ENCODE data around the gene IRAK4. TPM values are rescaled to one million over a fixed set of nuclear protein-coding genes. Genes with fewer than 3 reads are reported as not detected.

Gene IRAK4
- total and polyA plus RNA-seq, 2 donors from 2014 or later = 10.1 to 29.7 TPM

- Histone ChIP-seq H3K9ac (ENCODE audit: low read length in 3 of 3) (peak within 1 kb of the TSS; percentile 35 to 76 (median 48)), H3K4me3 (ENCODE audit: low read length in 3 of 3) (peak within 1 kb of the TSS; percentile 59 to 86 (median 62)), H3K4me1 (ENCODE audit: control insufficient read depth in 2 of 3, insufficient read depth in 2 of 3, low read depth in 1 of 3, low read length in 3 of 3) (peaks cover 2 to 5% (median 4%) of the 10 kb centered on the region in 3 donors), H3K27me3 (ENCODE audit: control insufficient read depth, insufficient read depth, low read length) (no peaks in the 10 kb centered on the region), H3K9me3 (ENCODE audit: control insufficient read depth in 2 of 3, insufficient read depth in 1 of 3, low read length in 3 of 3) (no peaks in the 10 kb centered on the region), H3K36me3 (ENCODE audit: control insufficient read depth in 2 of 3, insufficient read depth in 3 of 3, low read length in 3 of 3) (no peaks in the 10 kb centered on the region), H3K27ac (ENCODE audit: low read depth in 2 of 2, low read length in 2 of 2) (peak within 1 kb of the TSS; percentile 82 to 88)
- DNase-seq = peak; percentile 80 to 88 (median 83)
- intact Hi-C loops (cut with DNase I) = no loop called here
- TF ChIP-seq CTCF (IDR thresholded peaks at IDR 0.05; ENCODE audit: borderline replicate concordance, extremely low read depth, insufficient read depth) = no peak
- FAIRE-seq = no peak
Measured at GRCh38 chr12:43835656-43836474, 77.1 kb downstream of the IRAK4 start, which contains the start of gene TMEM117. TMEM117 (plus strand) TSS chr12:43836081.

- intact Hi-C loops (cut with DNase I) = no loop called here
- DNase-seq = peak in 2 of 5 donors; percentile 11 to 60
Measured at GRCh38 chr12:43836475-43836989, 77.8 kb downstream of the IRAK4 start.

More at GRCh38 chr12:43836475-43836989, 77.8 kb downstream of the IRAK4 start:
- no peak for TF ChIP-seq CTCF (IDR thresholded peaks at IDR 0.05; ENCODE audit: borderline replicate concordance, extremely low read depth, insufficient read depth)
- Histone ChIP-seq H3K9me3 (ENCODE audit: control insufficient read depth in 2 of 3, insufficient read depth in 1 of 3, low read length in 3 of 3) (no peaks in the 10 kb centered on the region), H3K36me3 (ENCODE audit: control insufficient read depth in 2 of 3, insufficient read depth in 3 of 3, low read length in 3 of 3) (no peaks in the 10 kb centered on the region), H3K9ac (ENCODE audit: low read length in 3 of 3) (peak overlapping the region; percentile 35 to 76 (median 48)), H3K27me3 (ENCODE audit: control insufficient read depth, insufficient read depth, low read length) (no peaks in the 10 kb centered on the region), H3K27ac (ENCODE audit: low read depth in 2 of 2, low read length in 2 of 2) (peak overlapping the region; percentile 82 to 88), H3K4me3 (ENCODE audit: low read length in 3 of 3) (peak overlapping the region; percentile 59 to 86 (median 62)), H3K4me1 (ENCODE audit: control insufficient read depth in 2 of 3, insufficient read depth in 2 of 3, low read depth in 1 of 3, low read length in 3 of 3) (peaks cover 2 to 5% (median 4%) of the 10 kb centered on the region in 3 donors)
- no peak for FAIRE-seq

Other genes starting within 250 kb of the IRAK4 start
- gene ADAMTS20, start 206.7 kb upstream of the IRAK4 start, total RNA-seq = not detected
- not detected for gene ADAMTS20, start 206.7 kb upstream of the IRAK4 start, polyA plus RNA-seq (ENCODE audit: insufficient read depth, low read depth, low replicate concordance)
- gene PUS7L, start 161 bp upstream of the IRAK4 start, total RNA-seq = 14.5 TPM
- 1.8 TPM for gene PUS7L, start 161 bp upstream of the IRAK4 start, polyA plus RNA-seq (ENCODE audit: insufficient read depth, low read depth, low replicate concordance)
- 75.0 TPM for gene TWF1, start 47.4 kb downstream of the IRAK4 start, total RNA-seq
- 41.0 TPM for gene TWF1, start 47.4 kb downstream of the IRAK4 start, polyA plus RNA-seq (ENCODE audit: insufficient read depth, low read depth, low replicate concordance)
- gene TMEM117, start 77.1 kb downstream of the IRAK4 start, total RNA-seq = 6.0 TPM
- 5.9 TPM for gene TMEM117, start 77.1 kb downstream of the IRAK4 start, polyA plus RNA-seq (ENCODE audit: insufficient read depth, low read depth, low replicate concordance)